SK-N-SH (cell line): Measurements from ENCODE around the gene RBM42.

Experiments
- CTCF ChIP-seq: fragments of 200-600 bp; sonication (generic); IDR thresholded peaks from 2 replicates; pipeline ENCODE4 v1.6.1; 2017; ENCODE audit warnings: antibody characterized with exemption, mild to moderate bottlenecking, moderate library complexity
- FOSL2 ChIP-seq: IDR thresholded peaks from 2 replicates; pipeline ENCODE4 v1.4.0; 2012; ENCODE audit warnings: low read depth, mild to moderate bottlenecking, moderate library complexity, borderline replicate concordance
- POLR2AphosphoS5 ChIP-seq: IDR thresholded peaks from 2 replicates; pipeline ENCODE4 v1.6.1; 2012; ENCODE audit warnings: low read depth, low read length
- RFX5 ChIP-seq: IDR thresholded peaks from 2 replicates; pipeline ENCODE4 v1.6.1; 2012; ENCODE audit warnings: mild to moderate bottlenecking, improper control_type of control experiment, low read length
- SIN3A ChIP-seq: IDR thresholded peaks from 2 replicates; pipeline ENCODE4 v1.6.1; 2012; ENCODE audit warnings: low read depth, mild to moderate bottlenecking, low read length, moderate library complexity, borderline replicate concordance
- USF2 ChIP-seq: fragments of 150-350 bp; IDR thresholded peaks from 2 replicates; pipeline ENCODE4 v1.6.1; 2017; ENCODE audit warnings: antibody characterized with exemption, low read length, low read depth, borderline replicate concordance
- ZBTB33 ChIP-seq: IDR thresholded peaks from 2 replicates; pipeline ENCODE4 v1.4.0; 2012; ENCODE audit warnings: low read depth, borderline replicate concordance

GRCh38 chr19:35612559-35613321, 16.1 kb upstream of the RBM42 start, which contains the start of gene HAUS5:
- no peak for TF ChIP-seq USF2
- no peak for TF ChIP-seq FOSL2
- TF ChIP-seq CTCF = no peak
- peak; percentile 100 for TF ChIP-seq RFX5
- peak; percentile 95 for TF ChIP-seq SIN3A
- TF ChIP-seq POLR2AphosphoS5 = peak; percentile 79
- TF ChIP-seq ZBTB33 = no peak
